Spleen (tissue), 13 donors: ENCODE measurements around the gene NOP14. TPM values are rescaled to one million over a fixed set of nuclear protein-coding genes. Genes with fewer than 3 reads are reported as not detected.
A peak's percentile ranks its signal among the peaks of the same experiment; 100 is the strongest.

ENCODE experiments used
- DNase-seq: peaks from one replicate; pipeline ENCODE4 v3.0.0-alpha.2; 2020
- H3K27ac ChIP-seq, 8 donors: fragments of 200-600 bp; sonication (generic) in 7 of 8; 1 replicate in 4 of 8; 2 replicates in 4 of 8; pipeline versions ENCODE4 v1.5.0 to v1.8.0; 2016 to 2021; ENCODE audit warnings: inconsistent platforms in 4 of 8, mild to moderate bottlenecking in 4 of 8, moderate library complexity in 1 of 8
- H3K27me3 ChIP-seq, 7 donors: fragments of 200-600 bp; sonication (generic) in 6 of 7; replicated peaks in 1 of 7; 1 replicate in 4 of 7; 2 replicates in 3 of 7; pipeline versions ENCODE4 v1.5.0 to v1.8.0; 2016 to 2021; ENCODE audit warnings: inconsistent platforms in 3 of 7, mild to moderate bottlenecking in 1 of 7
- H3K36me3 ChIP-seq, 6 donors: fragments of 200-600 bp; sonication (generic) in 5 of 6; 1 replicate in 4 of 6; 2 replicates in 2 of 6; pipeline versions ENCODE4 v1.5.0 to v1.8.0; 2016 to 2021; ENCODE audit warnings: inconsistent platforms in 2 of 6
- H3K4me1 ChIP-seq, 6 donors: fragments of 200-600 bp; sonication (generic) in 5 of 6; 1 replicate in 3 of 6; 2 replicates in 3 of 6; pipeline versions ENCODE4 v1.5.0 to v1.8.0; 2016 to 2021; ENCODE audit warnings: inconsistent platforms in 3 of 6
- H3K4me3 ChIP-seq, 8 donors: fragments of 200-600 bp; sonication (generic) in 7 of 8; 1 replicate in 4 of 8; 2 replicates in 4 of 8; pipeline versions ENCODE4 v1.5.0 to v1.8.0; 2016 to 2021; ENCODE audit warnings: inconsistent platforms in 4 of 8, mild to moderate bottlenecking in 4 of 8, moderate library complexity in 2 of 8
- H3K9me3 ChIP-seq, 8 donors: fragments of 200-600 bp; sonication (generic) in 7 of 8; 1 replicate in 4 of 8; 2 replicates in 4 of 8; pipeline versions ENCODE4 v1.5.0 to v1.8.0; 2016 to 2021; ENCODE audit warnings: inconsistent platforms in 4 of 8
- CTCF ChIP-seq, 11 experiments: fragments of 200-600 bp in 7 of 11; fragments of 450-650 bp in 4 of 11; sonication (generic) in 4 of 11; IDR thresholded peaks in 8 of 11; conservative IDR thresholded peaks in 3 of 11; 1 replicate in 7 of 11; 2 replicates in 4 of 11; pipeline versions ENCODE4 v1.4.0 to v1.8.0; 2016 to 2021; ENCODE audit warnings: antibody characterized with exemption in 11 of 11, inconsistent platforms in 4 of 11, mild to moderate bottlenecking in 1 of 11
- POLR2A ChIP-seq, 3 donors: fragments of 450-650 bp; IDR thresholded peaks; one replicate each; pipeline ENCODE4 v1.5.1; 2017; ENCODE audit warnings: antibody characterized with exemption in 3 of 3, mild to moderate bottlenecking in 1 of 3
- POLR2AphosphoS5 ChIP-seq, 3 donors: sonication (generic); formaldehyde crosslinking; IDR thresholded peaks; one replicate each; pipeline ENCODE4 v1.5.1; 2017; ENCODE audit warnings: antibody characterized with exemption in 3 of 3
- WGBS, 5 donors: extraction: QIAGEN DNeasy Blood & Tissue Kit in 3 of 5; methylation state at CpG; one replicate each; pipeline versions ENCODE4 v1.1.5 to v1.1.7; 2013 to 2018; 5-methylcytosine and 5-hydroxymethylcytosine counted together
- intact Hi-C: fragments of 100-400 bp; cut with DNase I; formaldehyde crosslinking; loops from one replicate; pipeline ENCODE4 v1.15.0; 2023; ENCODE audit warnings: low total_unique reads
- long read RNA-seq, 2 donors: transcript quantifications; one replicate each; lab custom pipeline, GENCODE V29; 2026
- polyA plus RNA-seq, 3 donors: library from polyadenylated mRNA; stranded (reverse); fragments of 200-250 nt; gene quantifications; one replicate each; pipeline ENCODE4 v1.2.1, GENCODE V29; 2013
- total RNA-seq, 7 donors: library from RNA; depleted of rRNA in 3 of 7; stranded (reverse); fragments of >200 nt in 3 of 7; fragmentation: NEBNext Ultra II Directional in 4 of 7; extraction: Animal tissue kit (Norgen Biotek cat#: 25700) in 4 of 7; gene quantifications; one replicate each; pipeline versions ENCODE4 v1.1.0 to v1.2.1, GENCODE V29; 2016 to 2021
- donor health status: healthy with polysubstance abuse.
- donor health status: DM: no; HTN: no; CAD: no; lungs with moderate emphysema.
- donor health status: DM: no; HTN: no; CAD: no.
- donor health status: Bipolar disorder and iron deficiency.
- donor health status: healthy.
- donor health status: DM: no; HTN: no; CAD: no.
- donor health status: DM: yes; HTN: yes; CAD: no.

NOP14 gene
- 10 to 100 TPM; 21.1 to 30.5 (median 25.0) TPM for total RNA-seq
- 10 to 100 TPM; 10.2 to 20.3 (median 12.2) TPM for polyA plus RNA-seq
- long read RNA-seq, donor 1, partial matches to known transcripts: 0 of 2 reads
- long read RNA-seq, donor 1, other reads (novel, unspliced or antisense): 0 of 2 reads
- long read RNA-seq, donor 2, partial matches to known transcripts: 0 of 4 reads
- long read RNA-seq, donor 2, other reads (novel, unspliced or antisense): 0 of 4 reads

GRCh38 chr4:2963175-2963965 lies at the start of gene NOP14, which contains the start of gene GRK4:
Gene NOP14, minus strand, starts transcription at chr4:2963406. Its CDS starts 87 bp downstream, at chr4:2963319.
Gene GRK4, plus strand, starts transcription at chr4:2963571. Its CDS starts 500 bp downstream, at chr4:2964071.
- TF ChIP-seq CTCF (IDR thresholded peaks at IDR 0.05 in 8 of 11, conservative IDR thresholded peaks at IDR 0.05 in 3 of 11): peak in 8 of 11 experiments; percentile 24 to 67 (median 51)
- peak; percentile 93 to 96 (median 95) for TF ChIP-seq POLR2AphosphoS5 (IDR thresholded peaks at IDR 0.05)
- TF ChIP-seq POLR2A (IDR thresholded peaks at IDR 0.05): peak in 1 of 3 donors; percentile 8
- H3K4me3 ChIP-seq: peak within 1 kb of the TSS; percentile 83 to 100 (median 92)
- H3K27me3 ChIP-seq: no peaks in the 10 kb centered on the region
- H3K36me3 ChIP-seq: peaks cover 0 to 11% (median 5%) of the 10 kb centered on the region in 6 donors
- intact Hi-C loops: no loop called here
- H3K4me1 ChIP-seq: peaks cover 14 to 55% (median 40%) of the 10 kb centered on the region in 6 donors
- peak; percentile 100 for DNase-seq
- WGBS, 5 donors: 0 to 2% (median 0%) methylated on average over 8 to 105 of the region's 105 CpGs
- H3K9me3 ChIP-seq: no peaks in the 10 kb centered on the region
- H3K27ac ChIP-seq: peak within 1 kb of the TSS; percentile 80 to 93 (median 90)

- no peak for DNase-seq
- 86 to 92% (median 89%) methylated on average over 17 of the region's 17 CpGs for WGBS, 5 donors
- no peak overlapping the region for H3K4me3 ChIP-seq
- no peak for TF ChIP-seq POLR2AphosphoS5 (IDR thresholded peaks at IDR 0.05)
- no peak for TF ChIP-seq POLR2A (IDR thresholded peaks at IDR 0.05)
- no peak for TF ChIP-seq CTCF (IDR thresholded peaks at IDR 0.05 in 8 of 11, conservative IDR thresholded peaks at IDR 0.05 in 3 of 11)
- H3K9me3 ChIP-seq: no peaks in the 10 kb centered on the region
- no peaks in the 10 kb centered on the region for H3K36me3 ChIP-seq
- H3K27me3 ChIP-seq: no peaks in the 10 kb centered on the region
- intact Hi-C loops: no loop called here
- H3K27ac ChIP-seq: peak overlapping the region in 4 of 8 donors; percentile 11 to 28 (median 22)
- no peaks in the 10 kb centered on the region for H3K4me1 ChIP-seq
Measured at GRCh38 chr4:3011456-3012220, 48.4 kb upstream of the NOP14 start.

GRCh38 chr4:3010998-3011397 lies 47.8 kb upstream of the NOP14 start:
- intact Hi-C loops: no loop called here
- 77 to 94% (median 83%) methylated on average over 5 of the region's 5 CpGs for WGBS, 5 donors
- no peak for TF ChIP-seq POLR2A (IDR thresholded peaks at IDR 0.05)
- TF ChIP-seq CTCF (IDR thresholded peaks at IDR 0.05 in 8 of 11, conservative IDR thresholded peaks at IDR 0.05 in 3 of 11): no peak
- no peak for TF ChIP-seq POLR2AphosphoS5 (IDR thresholded peaks at IDR 0.05)
- Histone ChIP-seq H3K27me3 (no peaks in the 10 kb centered on the region), H3K4me1 (no peaks in the 10 kb centered on the region), H3K9me3 (no peaks in the 10 kb centered on the region), H3K4me3 (no peak overlapping the region), H3K27ac (peak overlapping the region in 5 of 8 donors; percentile 19 to 57 (median 40)), H3K36me3 (no peaks in the 10 kb centered on the region)
- DNase-seq: no peak
